A673 (cell line): ENCODE results near the gene CD164L2. TPM values are rescaled to one million over a fixed set of nuclear protein-coding genes. Genes with fewer than 3 reads are reported as not detected.
A peak's percentile ranks its signal among the peaks of the same experiment; 100 is the strongest.

Experiments used
- BruUV-seq: library from RNA; stranded (reverse); fragments of 400-500 nt; replicated peaks from 2 replicates; lab custom pipeline; 2021; lab: Mats Ljungman, UMichigan
- CTCF ChIA-PET: fragments of 300-600 bp; sonication (Branson Sonifier 250); formaldehyde crosslinking; loops from one replicate; lab custom pipeline; 2022; ENCODE audit warnings: antibody characterized with exemption; lab: Charles Lee
- POLR2A ChIA-PET: fragments of 300-600 bp; sonication (Branson Sonifier 250); formaldehyde crosslinking; loops from one replicate; lab custom pipeline; 2022; ENCODE audit warnings: antibody characterized with exemption; ENCODE audit not compliant: low non-redundant PET; lab: Charles Lee
- DNase-seq: peaks from one replicate; pipeline ENCODE4 v3.0.0-alpha.2; 2015; ENCODE audit warnings: low spot score
- H3K27ac ChIP-seq: fragments of 200-600 bp; sonication (generic); 2 replicates; pipeline ENCODE4 v1.5.1; 2016; ENCODE audit warnings: mixed run types, low read depth, mild to moderate bottlenecking, mixed read lengths, antibody characterized with exemption, low read length; ENCODE audit not compliant: poor library complexity, severe bottlenecking
- H3K27me3 ChIP-seq: fragments of 200-600 bp; sonication (generic); replicated peaks from 2 replicates; pipeline ENCODE4 v1.6.1; 2017; ENCODE audit warnings: mixed run types, low read depth, mild to moderate bottlenecking, mixed read lengths, antibody characterized with exemption, low read length; ENCODE audit not compliant: insufficient read depth, poor library complexity
- H3K36me3 ChIP-seq: fragments of 200-600 bp; sonication (generic); 2 replicates; pipeline ENCODE4 v1.6.1; 2016; ENCODE audit warnings: mixed run types, mild to moderate bottlenecking, mixed read lengths, antibody characterized with exemption, low read length; ENCODE audit not compliant: insufficient read depth, poor library complexity, severe bottlenecking
- H3K4me1 ChIP-seq: fragments of 200-600 bp; sonication (generic); 2 replicates; pipeline ENCODE4 v1.6.1; 2017; ENCODE audit warnings: mixed run types, mild to moderate bottlenecking, mixed read lengths, antibody characterized with exemption, low read length; ENCODE audit not compliant: insufficient read depth, poor library complexity, severe bottlenecking
- H3K4me3 ChIP-seq: fragments of 200-600 bp; sonication (generic); 2 replicates; pipeline ENCODE4 v1.5.1; 2016; ENCODE audit warnings: low read depth, mixed run types, mild to moderate bottlenecking, mixed read lengths, low read length; ENCODE audit not compliant: poor library complexity, severe bottlenecking
- H3K9me3 ChIP-seq: fragments of 200-600 bp; sonication (generic); 2 replicates; pipeline ENCODE4 v1.6.1; 2016; ENCODE audit warnings: mixed run types, low read depth, mild to moderate bottlenecking, mixed read lengths, antibody characterized with exemption, low read length; ENCODE audit not compliant: poor library complexity, severe bottlenecking
- EZH2 ChIP-seq: fragments of 200-600 bp; sonication (generic); IDR thresholded peaks from 2 replicates; pipeline ENCODE4 v1.6.1; 2017; ENCODE audit warnings: borderline replicate concordance, low read depth, mild to moderate bottlenecking, mixed read lengths, antibody characterized with exemption, low read length; ENCODE audit not compliant: poor library complexity, severe bottlenecking
- intact Hi-C: fragments of 100-400 bp; cut with micrococcal nuclease; formaldehyde crosslinking; loops from one replicate; pipeline ENCODE4 v1.10.0; 2022; ENCODE audit not compliant: unreplicated experiment
- total RNA-seq: library from RNA; stranded (reverse); gene quantifications from 2 replicates; pipeline ENCODE4 v1.2.3, GENCODE V29; 2021
- TF ChIP-seq, protein P1 (sequence below): fragments of 300-800, 200-600 bp; sonication (generic); conservative IDR thresholded peaks from 2 replicates; pipeline ENCODE4 v1.5.1; 2017; ENCODE audit warnings: low read depth, mild to moderate bottlenecking, antibody characterized with exemption, low read length, moderate library complexity, mixed read lengths

The CD164L2 gene
- total RNA-seq, 1 experiment from 2014 or later = not detected

DNA sequence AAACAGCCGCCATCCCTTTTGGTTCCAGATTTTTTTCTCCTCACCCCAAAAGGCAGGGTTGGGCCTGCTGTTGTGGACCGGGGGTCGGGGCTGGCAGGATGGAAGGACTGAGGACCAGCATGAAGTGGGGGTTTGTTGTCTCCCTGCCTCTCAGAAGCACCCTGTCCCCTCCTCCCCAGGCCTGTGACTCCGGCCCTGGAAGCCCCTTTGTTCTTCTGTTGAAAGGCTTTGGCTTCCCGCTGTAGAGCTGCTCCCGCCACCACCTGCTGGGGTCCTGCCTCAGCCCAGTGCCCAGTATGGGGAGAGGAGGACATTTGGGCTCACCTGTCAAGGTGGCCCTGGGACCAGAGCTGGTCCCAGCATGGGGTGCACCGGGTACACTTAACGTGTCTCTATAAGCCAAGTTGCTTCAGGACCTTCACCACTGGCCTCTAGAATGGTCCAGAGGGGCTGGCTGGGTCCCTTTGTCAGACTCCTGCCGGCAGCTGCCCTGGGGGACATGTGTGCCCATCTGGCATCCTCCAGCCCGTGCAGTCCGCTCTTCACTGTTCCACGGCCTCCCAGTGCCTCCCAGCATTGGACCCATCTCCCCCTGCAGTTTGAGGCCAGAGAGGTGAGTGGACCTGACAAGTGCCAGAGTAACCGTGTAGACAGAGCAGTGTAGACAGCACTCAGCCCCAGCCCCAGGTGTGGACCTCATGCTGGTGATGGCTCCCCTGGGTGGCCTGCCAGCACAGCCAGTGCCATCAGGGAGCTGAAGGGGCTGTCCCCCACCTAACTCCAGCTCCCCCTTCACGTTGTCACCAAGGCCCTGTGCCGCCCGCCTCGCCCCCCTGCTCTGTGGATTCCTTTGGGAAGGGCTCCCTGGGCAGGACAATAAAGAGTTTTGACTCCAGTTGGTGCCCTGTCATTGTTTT lies 47.4 kb downstream of the CD164L2 start:
- H3K9me3 ChIP-seq = no peaks in the 10 kb centered on the region
- no peak overlapping the region for H3K27ac ChIP-seq
- intact Hi-C loops = no loop called here
- no peak for DNase-seq
- ChIA-PET CTCF (interaction anchor here (0.6 kb wide), 1 partner anchor 35 kb away, joined by 3 read pairs; no protein-coding TSS in a partner anchor), POLR2A (no interaction called here)
- BruUV-seq = TSS peak; percentile 21
- H3K36me3 ChIP-seq = peaks cover 38% of the 10 kb centered on the region
- no peaks in the 10 kb centered on the region for H3K27me3 ChIP-seq
- no peak for TF ChIP-seq EZH2
- TF ChIP-seq, protein P1, sequence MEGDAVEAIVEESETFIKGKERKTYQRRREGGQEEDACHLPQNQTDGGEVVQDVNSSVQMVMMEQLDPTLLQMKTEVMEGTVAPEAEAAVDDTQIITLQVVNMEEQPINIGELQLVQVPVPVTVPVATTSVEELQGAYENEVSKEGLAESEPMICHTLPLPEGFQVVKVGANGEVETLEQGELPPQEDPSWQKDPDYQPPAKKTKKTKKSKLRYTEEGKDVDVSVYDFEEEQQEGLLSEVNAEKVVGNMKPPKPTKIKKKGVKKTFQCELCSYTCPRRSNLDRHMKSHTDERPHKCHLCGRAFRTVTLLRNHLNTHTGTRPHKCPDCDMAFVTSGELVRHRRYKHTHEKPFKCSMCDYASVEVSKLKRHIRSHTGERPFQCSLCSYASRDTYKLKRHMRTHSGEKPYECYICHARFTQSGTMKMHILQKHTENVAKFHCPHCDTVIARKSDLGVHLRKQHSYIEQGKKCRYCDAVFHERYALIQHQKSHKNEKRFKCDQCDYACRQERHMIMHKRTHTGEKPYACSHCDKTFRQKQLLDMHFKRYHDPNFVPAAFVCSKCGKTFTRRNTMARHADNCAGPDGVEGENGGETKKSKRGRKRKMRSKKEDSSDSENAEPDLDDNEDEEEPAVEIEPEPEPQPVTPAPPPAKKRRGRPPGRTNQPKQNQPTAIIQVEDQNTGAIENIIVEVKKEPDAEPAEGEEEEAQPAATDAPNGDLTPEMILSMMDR = no peak
- no peak overlapping the region for H3K4me3 ChIP-seq
- no peaks in the 10 kb centered on the region for H3K4me1 ChIP-seq

DNA sequence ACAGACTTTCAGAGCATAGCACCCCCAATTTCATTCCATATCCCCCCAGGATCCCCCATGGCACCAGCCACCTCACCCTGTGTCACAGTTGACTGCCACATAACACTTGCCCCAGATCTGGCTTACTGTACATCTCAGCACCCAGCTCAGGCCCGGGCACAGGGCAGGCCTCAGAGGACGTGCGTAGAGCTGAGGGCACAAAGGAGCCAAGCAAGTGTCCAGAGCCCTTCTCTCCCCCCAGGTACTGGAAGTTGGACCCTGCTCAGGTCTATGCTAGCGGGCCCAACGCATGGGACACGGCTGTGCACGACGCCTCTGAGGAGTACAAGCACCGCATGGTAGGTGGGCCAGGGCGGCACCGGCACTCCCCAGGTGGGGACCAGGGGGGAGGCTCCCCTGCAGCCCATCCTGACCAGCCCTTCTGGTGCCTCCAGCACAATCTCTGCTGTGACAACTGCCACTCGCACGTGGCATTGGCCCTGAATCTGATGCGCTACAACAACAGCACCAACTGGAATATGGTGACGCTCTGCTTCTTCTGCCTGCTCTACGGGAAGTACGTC lies 49.3 kb downstream of the CD164L2 start:
- ChIA-PET CTCF (interaction anchor here (0.6 to 0.9 kb wide), 2 partner anchors 22 to 270 kb away, joined by 3 read pairs; partner anchors contain the start of gene AHDC1), POLR2A (no interaction called here)
- H3K27ac ChIP-seq = no peak overlapping the region
- H3K36me3 ChIP-seq = peaks cover 41% of the 10 kb centered on the region
- no peaks in the 10 kb centered on the region for H3K27me3 ChIP-seq
- no TSS peak for BruUV-seq
- no peaks in the 10 kb centered on the region for H3K4me1 ChIP-seq
- no peak overlapping the region for H3K4me3 ChIP-seq
- intact Hi-C loops = no loop called here
- no peak for DNase-seq
- TF ChIP-seq EZH2 = no peak
- TF ChIP-seq, protein P1 = no peak
- H3K9me3 ChIP-seq = no peaks in the 10 kb centered on the region

DNA sequence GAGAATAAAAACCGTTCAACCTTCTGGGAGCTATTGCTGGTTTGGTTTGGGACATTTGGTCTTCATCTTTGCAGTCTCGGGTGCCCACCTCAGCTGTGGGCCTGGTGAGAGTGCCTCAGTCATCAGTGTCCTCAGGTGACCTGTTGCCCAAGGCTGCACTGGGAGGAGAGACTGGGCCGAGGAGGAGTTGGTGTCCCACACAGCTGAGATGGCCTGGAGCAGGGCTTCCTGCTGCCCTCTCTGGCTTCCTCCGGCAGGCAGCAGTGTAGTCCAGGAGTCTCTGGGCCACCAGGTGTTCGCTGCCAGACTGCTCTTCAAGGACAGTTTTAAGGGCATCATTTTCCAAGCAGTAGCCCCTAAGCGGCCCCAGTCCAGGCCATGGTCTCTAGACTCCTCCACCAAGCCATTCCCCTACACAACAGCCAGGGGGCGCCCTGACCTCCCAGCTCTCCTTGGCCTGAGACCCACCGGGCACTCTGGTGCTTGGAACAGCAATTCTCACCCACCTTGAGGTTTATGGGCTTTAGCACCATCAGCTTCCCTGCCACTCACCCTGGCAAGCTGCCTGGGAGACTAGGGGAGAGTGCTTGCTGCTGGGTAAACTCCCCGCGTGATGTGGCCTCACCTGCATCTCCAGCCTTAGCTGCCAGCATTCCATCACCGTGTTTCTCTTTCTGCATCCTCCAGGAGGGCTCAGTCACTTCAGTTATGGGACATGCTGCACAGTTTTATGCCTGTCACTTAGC lies 50.4 kb downstream of the CD164L2 start:
- Histone ChIP-seq H3K27me3 (no peaks in the 10 kb centered on the region), H3K9me3 (no peaks in the 10 kb centered on the region), H3K36me3 (peaks cover 41% of the 10 kb centered on the region), H3K4me1 (no peaks in the 10 kb centered on the region), H3K27ac (no peak overlapping the region), H3K4me3 (no peak overlapping the region)
- ChIA-PET CTCF (interaction anchor here (0.5 to 1.2 kb wide), 5 partner anchors 12 to 274 kb away, joined by 3 to 8 read pairs (median 3); no protein-coding TSS in a partner anchor), POLR2A (no interaction called here)
- TF ChIP-seq EZH2 = no peak
- TF ChIP-seq, protein P1 = peak; percentile 90
- no TSS peak for BruUV-seq
- peak; percentile 45 for DNase-seq
- intact Hi-C loops = no loop called here
